PFSK-1 (cell line): ENCODE results near the gene LMF2.
A peak's percentile ranks its signal among the peaks of the same experiment; 100 is the strongest.

Experiments
- FOXP2 ChIP-seq: optimal IDR thresholded peaks from 2 replicates; pipeline ENCODE3; 2011; ENCODE audit warnings: borderline replicate concordance, control low read depth, inconsistent platforms; ENCODE audit not compliant: insufficient read depth; ENCODE audit errors: extremely low read length, extremely low read depth
- POLR2AphosphoS5 ChIP-seq: IDR thresholded peaks from 2 replicates; pipeline ENCODE4 v1.6.1; 2012; ENCODE audit warnings: low read depth, mild to moderate bottlenecking, control low read depth, low read length, moderate library complexity
- SIN3A ChIP-seq: IDR thresholded peaks from 2 replicates; pipeline ENCODE4 v1.6.1; 2012; ENCODE audit warnings: mild to moderate bottlenecking, low read length, moderate library complexity, borderline replicate concordance; ENCODE audit not compliant: insufficient read depth
- TAF1 ChIP-seq: IDR thresholded peaks from 2 replicates; pipeline ENCODE4 v1.6.1; 2012; ENCODE audit warnings: low read length, control low read depth, borderline replicate concordance; ENCODE audit not compliant: insufficient read depth
- TF ChIP-seq, protein P1 (sequence below), 2 experiments: IDR thresholded peaks; 2 replicates each; pipeline versions ENCODE4 v1.6.1 to v1.8.0; 2011 to 2012; ENCODE audit warnings: low read depth in 2 of 2, low read length in 2 of 2, control low read depth in 1 of 2, inconsistent platforms in 1 of 2, mild to moderate bottlenecking in 1 of 2, moderate library complexity in 1 of 2; ENCODE audit not compliant: insufficient read depth in 1 of 2

The LMF2 gene

DNA sequence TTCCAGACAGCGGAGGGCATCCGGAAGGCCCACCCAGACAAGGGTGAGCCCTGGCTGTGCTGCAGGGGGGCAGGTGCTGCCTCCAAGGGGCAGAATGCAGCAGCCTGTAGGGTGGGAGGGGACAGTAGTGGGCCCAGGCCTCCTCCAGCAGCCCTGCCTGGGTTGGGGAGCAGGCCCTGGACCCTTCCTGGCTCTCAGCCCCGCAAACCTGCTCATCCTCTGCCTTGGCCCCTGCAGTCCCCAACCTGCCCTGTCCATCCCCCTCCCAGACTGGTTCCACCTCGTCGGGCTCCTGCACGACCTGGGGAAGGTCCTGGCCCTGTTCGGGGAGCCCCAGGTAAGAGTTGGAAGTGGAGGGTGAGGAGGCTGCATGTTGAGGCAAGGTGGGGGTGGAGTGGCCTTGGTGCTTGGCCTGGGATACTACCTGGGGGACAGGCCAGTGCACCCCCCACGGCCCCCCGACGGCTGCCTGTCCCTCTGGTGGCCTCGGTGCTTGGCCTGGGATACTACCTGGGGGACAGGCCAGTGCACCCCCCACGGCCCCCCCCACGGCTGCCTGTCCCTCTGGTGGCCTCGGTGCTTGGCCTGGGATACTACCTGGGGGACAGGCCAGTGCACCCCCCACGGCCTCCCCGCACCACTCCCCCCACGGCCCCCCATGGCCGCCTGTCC lies 19.4 kb downstream of the LMF2 start:
- TF ChIP-seq FOXP2, result no peak
- TF ChIP-seq POLR2AphosphoS5, result no peak
- TF ChIP-seq TAF1, result no peak
- no peak for TF ChIP-seq SIN3A
- TF ChIP-seq, protein P1, sequence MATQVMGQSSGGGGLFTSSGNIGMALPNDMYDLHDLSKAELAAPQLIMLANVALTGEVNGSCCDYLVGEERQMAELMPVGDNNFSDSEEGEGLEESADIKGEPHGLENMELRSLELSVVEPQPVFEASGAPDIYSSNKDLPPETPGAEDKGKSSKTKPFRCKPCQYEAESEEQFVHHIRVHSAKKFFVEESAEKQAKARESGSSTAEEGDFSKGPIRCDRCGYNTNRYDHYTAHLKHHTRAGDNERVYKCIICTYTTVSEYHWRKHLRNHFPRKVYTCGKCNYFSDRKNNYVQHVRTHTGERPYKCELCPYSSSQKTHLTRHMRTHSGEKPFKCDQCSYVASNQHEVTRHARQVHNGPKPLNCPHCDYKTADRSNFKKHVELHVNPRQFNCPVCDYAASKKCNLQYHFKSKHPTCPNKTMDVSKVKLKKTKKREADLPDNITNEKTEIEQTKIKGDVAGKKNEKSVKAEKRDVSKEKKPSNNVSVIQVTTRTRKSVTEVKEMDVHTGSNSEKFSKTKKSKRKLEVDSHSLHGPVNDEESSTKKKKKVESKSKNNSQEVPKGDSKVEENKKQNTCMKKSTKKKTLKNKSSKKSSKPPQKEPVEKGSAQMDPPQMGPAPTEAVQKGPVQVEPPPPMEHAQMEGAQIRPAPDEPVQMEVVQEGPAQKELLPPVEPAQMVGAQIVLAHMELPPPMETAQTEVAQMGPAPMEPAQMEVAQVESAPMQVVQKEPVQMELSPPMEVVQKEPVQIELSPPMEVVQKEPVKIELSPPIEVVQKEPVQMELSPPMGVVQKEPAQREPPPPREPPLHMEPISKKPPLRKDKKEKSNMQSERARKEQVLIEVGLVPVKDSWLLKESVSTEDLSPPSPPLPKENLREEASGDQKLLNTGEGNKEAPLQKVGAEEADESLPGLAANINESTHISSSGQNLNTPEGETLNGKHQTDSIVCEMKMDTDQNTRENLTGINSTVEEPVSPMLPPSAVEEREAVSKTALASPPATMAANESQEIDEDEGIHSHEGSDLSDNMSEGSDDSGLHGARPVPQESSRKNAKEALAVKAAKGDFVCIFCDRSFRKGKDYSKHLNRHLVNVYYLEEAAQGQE (IDR thresholded peaks at IDR 0.05; ENCODE audit: insufficient read depth in 1 of 2, low read depth in 2 of 2, low read length in 2 of 2), result no peak

GRCh38 chr22:50487290-50488005 lies 20.1 kb downstream of the LMF2 start:
- no peak for TF ChIP-seq SIN3A
- no peak for TF ChIP-seq TAF1
- TF ChIP-seq POLR2AphosphoS5, result no peak
- no peak for TF ChIP-seq FOXP2
- TF ChIP-seq, protein P1 (IDR thresholded peaks at IDR 0.05; ENCODE audit: insufficient read depth in 1 of 2, low read depth in 2 of 2, low read length in 2 of 2), result no peak

DNA sequence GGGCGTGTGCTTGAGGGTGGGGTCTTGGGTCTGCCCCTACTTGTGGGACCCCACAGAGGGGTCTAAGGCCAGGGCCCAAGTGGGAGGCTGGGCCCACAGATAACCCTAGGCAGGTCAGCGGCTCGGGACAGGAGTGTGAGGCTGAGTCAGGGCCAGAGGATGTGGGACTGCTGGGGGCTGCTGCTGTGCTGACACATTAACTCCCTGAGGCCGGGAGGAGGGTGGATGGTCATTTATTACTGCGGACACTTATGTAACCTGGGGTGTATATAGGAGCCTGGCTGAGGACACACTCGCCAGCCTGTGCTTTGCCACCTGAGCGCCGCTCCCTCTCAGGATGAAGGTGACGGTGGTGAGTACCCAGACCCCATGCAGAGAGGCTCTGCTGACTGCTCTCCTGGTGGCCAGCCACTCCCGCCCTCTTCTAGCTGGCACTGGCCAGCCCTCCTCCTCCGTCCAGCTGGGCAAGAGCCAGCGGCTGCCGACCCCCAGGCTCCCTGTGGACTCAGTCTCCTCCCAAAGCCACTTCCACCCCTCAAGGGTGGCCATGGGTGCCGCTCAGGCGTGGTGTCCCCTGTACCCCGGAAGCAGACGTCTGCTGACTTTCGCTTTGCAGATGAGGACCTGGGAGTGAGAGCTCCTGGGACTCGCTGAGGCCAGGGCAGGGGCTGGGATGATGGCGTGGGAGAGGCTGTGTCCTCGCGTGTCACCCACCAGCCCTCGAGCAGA lies 20.8 kb downstream of the LMF2 start, which contains the start of gene MIOX:
Gene MIOX, plus strand, starts transcription at position 299 of the 729 bp plus-strand sequence. Its CDS starts 39 bp downstream, at position 338.
- TF ChIP-seq SIN3A (no peak), FOXP2 (no peak), TAF1 (no peak), POLR2AphosphoS5 (no peak)
- TF ChIP-seq, protein P1 (IDR thresholded peaks at IDR 0.05; ENCODE audit: insufficient read depth in 1 of 2, low read depth in 2 of 2, low read length in 2 of 2), result no peak

- TF ChIP-seq POLR2AphosphoS5 (peak; percentile 62), FOXP2 (no peak), SIN3A (no peak)
Measured at GRCh38 chr22:50485221-50486131, 22.0 kb downstream of the LMF2 start.
